Stomach (tissue), 9 donors: ENCODE results near the gene MAN1B1. TPM values are rescaled to one million over a fixed set of nuclear protein-coding genes. Genes with fewer than 3 reads are reported as not detected.

Experiments used
- DNase-seq, 2 donors: peaks; one replicate each; pipeline versions ENCODE4 v3.0.0 to v3.0.0-alpha.2; 2013 to 2019
- H3K27ac ChIP-seq, 5 donors: fragments of 200-600 bp in 4 of 5; sonication (generic) in 4 of 5; one replicate each; pipeline ENCODE4 v1.5.1; 2013 to 2019; ENCODE audit warnings: mild to moderate bottlenecking in 1 of 5, moderate library complexity in 1 of 5
- H3K27me3 ChIP-seq, 3 donors: fragments of 200-600 bp; sonication (generic); one replicate each; pipeline ENCODE4 v1.5.1; 2017 to 2019; ENCODE audit warnings: mixed run types in 1 of 3
- H3K36me3 ChIP-seq, 4 donors: fragments of 200-600 bp; sonication (generic); 1 replicate in 3 of 4; 2 replicates in 1 of 4; pipeline ENCODE4 v1.5.1; 2016 to 2019
- H3K4me1 ChIP-seq, 4 donors: fragments of 200-600 bp; sonication (generic); one replicate each; pipeline ENCODE4 v1.5.1; 2016 to 2019
- H3K4me3 ChIP-seq, 4 donors: fragments of 200-600 bp; sonication (generic) in 3 of 4; one replicate each; pipeline ENCODE4 v1.5.1; 2016 to 2019; ENCODE audit warnings: mild to moderate bottlenecking in 1 of 4
- H3K9me3 ChIP-seq, 4 donors: fragments of 200-600 bp; sonication (generic); one replicate each; pipeline ENCODE4 v1.5.1; 2016 to 2019
- EP300 ChIP-seq: sonication (generic); formaldehyde crosslinking; IDR thresholded peaks from one replicate; pipeline ENCODE4 v1.6.1; 2017; ENCODE audit warnings: antibody characterized with exemption
- POLR2A ChIP-seq, 4 donors: fragments of 450-650 bp; IDR thresholded peaks; one replicate each; pipeline ENCODE4 v1.6.1; 2016; ENCODE audit warnings: antibody characterized with exemption in 4 of 4, control low read depth in 2 of 4, mild to moderate bottlenecking in 1 of 4, moderate library complexity in 1 of 4
- POLR2AphosphoS5 ChIP-seq, 3 donors: sonication (generic); formaldehyde crosslinking; IDR thresholded peaks; one replicate each; pipeline ENCODE4 v1.6.1; 2016; ENCODE audit warnings: antibody characterized with exemption in 3 of 3
- WGBS, 5 donors: extraction: QIAGEN DNeasy Blood & Tissue Kit in 3 of 5; methylation state at CpG; one replicate each; pipeline versions ENCODE4 v1.1.5 to v1.1.7; 2013 to 2018; 5-methylcytosine and 5-hydroxymethylcytosine counted together
- intact Hi-C: fragments of 100-400 bp; cut with DNase I; formaldehyde crosslinking; loops from one replicate; pipeline ENCODE4 v1.15.1; 2023; ENCODE audit warnings: low total_unique reads
- polyA plus RNA-seq, 3 donors: library from polyadenylated mRNA; stranded (reverse); fragments of 200-250 nt; gene quantifications; one replicate each; pipeline ENCODE4 v1.2.3, GENCODE V29; 2013
- total RNA-seq, 5 donors: library from RNA; depleted of rRNA; stranded (reverse); fragments of >200 nt; gene quantifications; one replicate each; pipeline versions ENCODE4 v1.1.0 to v1.2.3, GENCODE V29; 2014 to 2016
- TF ChIP-seq, protein P1 (sequence below), 7 experiments: fragments of 450-650 bp in 4 of 7; fragments of 200-600 bp in 3 of 7; sonication (generic) in 3 of 7; IDR thresholded peaks; one replicate each; pipeline ENCODE4 v1.5.1; 2016 to 2019; ENCODE audit warnings: antibody characterized with exemption in 7 of 7, control low read depth in 2 of 7, mild to moderate bottlenecking in 1 of 7
- donor health status: healthy with polysubstance abuse.
- donor health status: Bipolar disorder and iron deficiency.
- donor health status: healthy.

MAN1B1 gene
- total and polyA plus RNA-seq, 8 donors: 4.7 to 167 (median 39.8) TPM

DNA sequence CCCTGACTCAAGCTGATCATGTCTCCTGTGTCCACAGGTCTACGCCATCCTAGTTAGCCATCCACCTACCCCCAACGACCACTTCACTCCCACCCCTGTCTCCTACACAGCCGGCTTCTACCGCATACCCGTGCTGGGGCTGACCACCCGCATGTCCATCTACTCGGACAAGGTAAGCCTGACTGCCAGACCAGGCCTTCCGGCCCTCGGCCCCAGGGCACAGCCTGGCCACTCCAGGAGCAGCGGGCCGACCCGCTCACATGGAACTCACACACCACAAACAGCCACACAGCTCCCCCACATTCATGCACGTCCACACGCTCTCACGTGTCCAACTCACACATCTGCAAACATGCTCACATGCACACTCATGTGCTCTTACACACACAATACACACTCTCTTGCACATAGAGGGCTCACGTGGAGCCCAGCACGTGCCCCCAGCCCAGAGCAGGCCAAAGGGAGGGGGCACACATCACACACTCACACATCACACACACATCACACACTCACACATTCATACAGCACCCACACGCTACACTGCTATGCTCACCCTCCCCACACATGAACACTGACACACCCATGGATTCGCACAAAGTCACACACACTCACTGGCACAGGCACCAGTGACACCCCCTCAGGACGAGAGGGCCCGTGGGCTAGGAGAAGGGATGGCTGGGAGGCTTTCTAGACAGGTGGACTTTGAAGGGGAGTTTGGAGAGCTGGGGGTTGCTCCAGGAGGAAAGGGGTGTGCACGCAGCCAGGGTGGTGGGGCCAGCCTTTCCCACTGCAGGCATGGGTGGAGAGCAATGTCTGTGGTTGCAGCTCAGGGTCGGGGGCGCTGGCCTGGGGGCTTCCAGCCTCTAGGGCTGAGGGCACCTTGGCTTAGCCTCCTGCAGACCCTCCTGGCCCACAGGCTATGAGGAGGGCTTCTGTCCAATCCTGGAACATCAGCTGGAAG lies 55.5 kb downstream of the MAN1B1 start:
- peaks cover 45 to 94% (median 82%) of the 10 kb centered on the region in 3 donors for H3K27me3 ChIP-seq
- intact Hi-C loops: no loop called here
- no peaks in the 10 kb centered on the region for H3K36me3 ChIP-seq
- TF ChIP-seq, protein P1, sequence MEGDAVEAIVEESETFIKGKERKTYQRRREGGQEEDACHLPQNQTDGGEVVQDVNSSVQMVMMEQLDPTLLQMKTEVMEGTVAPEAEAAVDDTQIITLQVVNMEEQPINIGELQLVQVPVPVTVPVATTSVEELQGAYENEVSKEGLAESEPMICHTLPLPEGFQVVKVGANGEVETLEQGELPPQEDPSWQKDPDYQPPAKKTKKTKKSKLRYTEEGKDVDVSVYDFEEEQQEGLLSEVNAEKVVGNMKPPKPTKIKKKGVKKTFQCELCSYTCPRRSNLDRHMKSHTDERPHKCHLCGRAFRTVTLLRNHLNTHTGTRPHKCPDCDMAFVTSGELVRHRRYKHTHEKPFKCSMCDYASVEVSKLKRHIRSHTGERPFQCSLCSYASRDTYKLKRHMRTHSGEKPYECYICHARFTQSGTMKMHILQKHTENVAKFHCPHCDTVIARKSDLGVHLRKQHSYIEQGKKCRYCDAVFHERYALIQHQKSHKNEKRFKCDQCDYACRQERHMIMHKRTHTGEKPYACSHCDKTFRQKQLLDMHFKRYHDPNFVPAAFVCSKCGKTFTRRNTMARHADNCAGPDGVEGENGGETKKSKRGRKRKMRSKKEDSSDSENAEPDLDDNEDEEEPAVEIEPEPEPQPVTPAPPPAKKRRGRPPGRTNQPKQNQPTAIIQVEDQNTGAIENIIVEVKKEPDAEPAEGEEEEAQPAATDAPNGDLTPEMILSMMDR (IDR thresholded peaks at IDR 0.05): no peak
- TF ChIP-seq POLR2AphosphoS5 (IDR thresholded peaks at IDR 0.05) (no peak), POLR2A (IDR thresholded peaks at IDR 0.05) (no peak), EP300 (no peak)
- H3K4me1 ChIP-seq: peaks cover 7 to 11% (median 10%) of the 10 kb centered on the region in 4 donors
- WGBS, 5 donors: 68 to 74% (median 71%) methylated on average over 22 to 24 of the region's 24 CpGs
- DNase-seq: no peak
- H3K9me3 ChIP-seq: no peaks in the 10 kb centered on the region
- no peak overlapping the region for H3K27ac ChIP-seq
- no peak overlapping the region for H3K4me3 ChIP-seq

DNA sequence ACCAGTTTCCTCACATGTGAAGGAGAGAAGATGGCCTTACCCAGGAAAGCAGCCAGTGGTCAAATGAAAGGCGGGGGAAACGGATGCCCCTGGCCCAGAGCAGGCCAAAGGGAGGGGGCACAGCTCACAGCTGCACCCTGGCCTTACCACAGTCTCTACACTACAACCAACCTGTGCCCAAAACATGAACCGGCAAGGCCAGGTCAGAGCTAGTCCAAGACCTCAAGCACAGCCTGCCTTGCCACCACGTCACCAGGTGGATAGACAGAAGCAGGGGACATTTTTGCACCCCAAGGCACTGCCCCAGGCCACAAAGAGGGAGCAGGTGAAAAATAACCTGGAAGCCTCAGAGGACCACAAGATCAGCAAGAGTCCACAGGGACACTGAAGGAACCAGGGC lies 56.7 kb downstream of the MAN1B1 start:
- H3K36me3 ChIP-seq: no peaks in the 10 kb centered on the region
- H3K4me1 ChIP-seq: peaks cover 6 to 11% (median 10%) of the 10 kb centered on the region in 4 donors
- no peak overlapping the region for H3K4me3 ChIP-seq
- no peak overlapping the region for H3K27ac ChIP-seq
- DNase-seq: no peak
- H3K9me3 ChIP-seq: no peaks in the 10 kb centered on the region
- WGBS, 5 donors: 49 to 76% (median 54%) methylated on average over 4 of the region's 4 CpGs
- TF ChIP-seq POLR2A (IDR thresholded peaks at IDR 0.05) (no peak), POLR2AphosphoS5 (IDR thresholded peaks at IDR 0.05) (no peak), EP300 (no peak)
- TF ChIP-seq, protein P1 (IDR thresholded peaks at IDR 0.05): no peak
- intact Hi-C loops: no loop called here
- H3K27me3 ChIP-seq: peaks cover 33 to 94% (median 75%) of the 10 kb centered on the region in 3 donors

DNA sequence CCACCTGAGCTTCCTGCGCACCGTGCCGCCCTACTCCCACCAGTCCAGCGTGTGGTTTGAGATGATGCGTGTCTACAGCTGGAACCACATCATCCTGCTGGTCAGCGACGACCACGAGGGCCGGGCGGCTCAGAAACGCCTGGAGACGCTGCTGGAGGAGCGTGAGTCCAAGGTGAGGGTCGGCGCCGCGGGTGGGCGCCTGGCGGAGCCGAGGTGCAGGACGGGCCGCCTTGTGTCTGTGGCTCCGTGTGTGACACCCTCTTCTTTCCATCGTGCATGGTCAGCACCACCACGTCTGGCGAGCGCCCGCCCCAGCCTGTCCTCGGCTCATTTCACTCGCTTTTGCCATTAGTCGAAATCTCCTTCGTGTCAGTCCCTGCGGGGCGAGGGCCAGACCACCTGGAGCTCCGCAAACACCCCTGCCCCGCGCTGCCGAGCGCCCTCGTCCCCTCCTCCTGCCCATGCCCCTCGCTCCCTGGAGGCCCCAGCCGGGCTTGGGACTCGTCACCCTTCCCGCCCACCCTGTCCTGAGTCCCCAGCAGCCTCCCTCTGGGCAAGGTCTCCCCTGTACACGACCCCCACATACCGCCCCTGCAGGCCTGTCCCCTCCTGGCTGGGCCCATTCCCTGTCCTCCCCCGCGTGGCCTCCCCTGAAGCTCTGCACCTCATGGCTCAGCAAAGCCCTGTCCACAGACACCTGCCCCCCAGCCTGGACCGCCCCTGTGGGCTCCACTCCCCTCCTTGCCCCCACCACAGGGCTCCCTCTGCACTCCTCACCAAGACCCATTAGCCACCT lies 59.1 kb downstream of the MAN1B1 start:
- 48 to 57% (median 50%) methylated on average over 39 to 48 of the region's 49 CpGs for WGBS, 5 donors
- H3K27me3 ChIP-seq: peaks cover 12 to 85% (median 55%) of the 10 kb centered on the region in 3 donors
- no peak overlapping the region for H3K4me3 ChIP-seq
- no peaks in the 10 kb centered on the region for H3K9me3 ChIP-seq
- no peaks in the 10 kb centered on the region for H3K4me1 ChIP-seq
- H3K36me3 ChIP-seq: no peaks in the 10 kb centered on the region
- DNase-seq: no peak
- TF ChIP-seq, protein P1 (IDR thresholded peaks at IDR 0.05): no peak
- TF ChIP-seq EP300 (no peak), POLR2AphosphoS5 (IDR thresholded peaks at IDR 0.05) (no peak), POLR2A (IDR thresholded peaks at IDR 0.05) (no peak)
- intact Hi-C loops: no loop called here
- no peak overlapping the region for H3K27ac ChIP-seq

GRCh38 chr9:137146527-137146918 lies 59.7 kb downstream of the MAN1B1 start:
- WGBS, 5 donors: 55 to 64% (median 58%) methylated on average over 7 to 9 of the region's 9 CpGs
- no peak overlapping the region for H3K27ac ChIP-seq
- DNase-seq: no peak
- no peaks in the 10 kb centered on the region for H3K4me1 ChIP-seq
- intact Hi-C loops: no loop called here
- TF ChIP-seq POLR2A (IDR thresholded peaks at IDR 0.05) (no peak), EP300 (no peak), POLR2AphosphoS5 (IDR thresholded peaks at IDR 0.05) (no peak)
- TF ChIP-seq, protein P1 (IDR thresholded peaks at IDR 0.05): no peak
- no peaks in the 10 kb centered on the region for H3K36me3 ChIP-seq
- H3K27me3 ChIP-seq: peaks cover 6 to 79% (median 49%) of the 10 kb centered on the region in 3 donors
- H3K9me3 ChIP-seq: peaks cover 0 to 3% (median 0%) of the 10 kb centered on the region in 4 donors
- no peak overlapping the region for H3K4me3 ChIP-seq
